Measurements from ENCODE around the gene LMBR1L. TPM values are rescaled to one million over a fixed set of nuclear protein-coding genes. Genes with fewer than 3 reads are reported as not detected.

Gene LMBR1L
- total RNA-seq, 6 donors from 2014 or later: 20.4 to 108 (median 57.7) TPM

DNA sequence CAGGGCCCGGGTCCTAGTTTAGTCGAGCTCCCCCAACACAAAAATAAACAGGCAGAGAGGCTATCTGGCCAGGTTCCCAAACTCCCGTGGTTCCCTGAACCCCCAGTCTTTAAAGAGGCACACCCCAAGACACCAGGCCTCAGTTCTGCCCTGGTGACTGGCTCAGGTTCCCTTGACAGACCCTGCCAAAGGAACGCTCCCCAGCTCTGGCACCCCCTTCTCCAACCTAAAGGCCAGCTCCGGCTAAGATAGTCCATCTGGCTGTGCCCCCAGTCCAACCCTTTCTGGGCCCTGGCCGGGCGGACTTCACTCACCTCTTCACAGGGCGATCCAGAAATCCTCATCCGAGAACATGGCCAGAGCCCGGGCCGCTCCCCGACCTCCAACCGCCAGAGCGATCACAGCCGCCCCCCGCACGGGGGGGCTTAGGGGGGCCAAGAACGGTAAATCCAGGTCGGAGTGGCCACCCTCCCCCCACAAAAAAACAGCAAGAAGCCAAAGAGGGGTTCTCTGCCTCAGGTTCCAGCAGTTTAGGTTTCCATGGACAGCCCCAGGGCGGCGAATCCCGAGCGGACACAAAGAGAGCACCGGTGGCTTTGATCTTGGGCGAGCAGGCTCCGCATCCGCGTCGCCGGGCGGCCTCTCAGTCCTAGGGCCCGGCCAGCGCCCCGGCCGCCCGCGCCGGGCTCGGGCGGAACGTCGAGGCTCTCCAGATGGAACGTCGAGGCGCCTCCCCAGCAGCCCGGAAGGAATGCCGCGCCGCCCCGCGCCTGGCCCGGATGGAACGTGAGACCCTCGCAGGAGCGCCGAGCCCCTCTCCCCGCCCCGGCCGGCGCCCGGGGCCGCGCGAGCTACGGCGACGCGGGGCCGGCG, 51.1 kb downstream of the LMBR1L start:
- ATAC-seq (ENCODE audit: low FRiP score in 2 of 2) (peak in 1 of 2 donors; percentile 3), DNase-seq (peak in 1 of 2 donors; percentile 92)
- Histone ChIP-seq H3K4me1 (peaks cover 36 to 58% (median 44%) of the 10 kb centered on the region in 4 donors), H3K27ac (peak overlapping the region; percentile 95 to 100 (median 98)), H3K27me3 (no peaks in the 10 kb centered on the region), H3K4me3 (peak overlapping the region; percentile 64 to 98 (median 92)), H3K36me3 (peaks cover 0 to 8% (median 5%) of the 10 kb centered on the region in 4 donors), H3K9me3 (no peaks in the 10 kb centered on the region)
- TF ChIP-seq, protein P1, sequence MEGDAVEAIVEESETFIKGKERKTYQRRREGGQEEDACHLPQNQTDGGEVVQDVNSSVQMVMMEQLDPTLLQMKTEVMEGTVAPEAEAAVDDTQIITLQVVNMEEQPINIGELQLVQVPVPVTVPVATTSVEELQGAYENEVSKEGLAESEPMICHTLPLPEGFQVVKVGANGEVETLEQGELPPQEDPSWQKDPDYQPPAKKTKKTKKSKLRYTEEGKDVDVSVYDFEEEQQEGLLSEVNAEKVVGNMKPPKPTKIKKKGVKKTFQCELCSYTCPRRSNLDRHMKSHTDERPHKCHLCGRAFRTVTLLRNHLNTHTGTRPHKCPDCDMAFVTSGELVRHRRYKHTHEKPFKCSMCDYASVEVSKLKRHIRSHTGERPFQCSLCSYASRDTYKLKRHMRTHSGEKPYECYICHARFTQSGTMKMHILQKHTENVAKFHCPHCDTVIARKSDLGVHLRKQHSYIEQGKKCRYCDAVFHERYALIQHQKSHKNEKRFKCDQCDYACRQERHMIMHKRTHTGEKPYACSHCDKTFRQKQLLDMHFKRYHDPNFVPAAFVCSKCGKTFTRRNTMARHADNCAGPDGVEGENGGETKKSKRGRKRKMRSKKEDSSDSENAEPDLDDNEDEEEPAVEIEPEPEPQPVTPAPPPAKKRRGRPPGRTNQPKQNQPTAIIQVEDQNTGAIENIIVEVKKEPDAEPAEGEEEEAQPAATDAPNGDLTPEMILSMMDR (IDR thresholded peaks at IDR 0.05): no peak
- TF ChIP-seq EP300 (IDR thresholded peaks at IDR 0.05) (no peak), POLR2AphosphoS5 (IDR thresholded peaks at IDR 0.05) (no peak), POLR2A (IDR thresholded peaks at IDR 0.05) (peak in 1 of 4 donors; percentile 1)
- WGBS, 2 donors: 0% methylated on average over 21 to 39 of the region's 70 CpGs

DNA sequence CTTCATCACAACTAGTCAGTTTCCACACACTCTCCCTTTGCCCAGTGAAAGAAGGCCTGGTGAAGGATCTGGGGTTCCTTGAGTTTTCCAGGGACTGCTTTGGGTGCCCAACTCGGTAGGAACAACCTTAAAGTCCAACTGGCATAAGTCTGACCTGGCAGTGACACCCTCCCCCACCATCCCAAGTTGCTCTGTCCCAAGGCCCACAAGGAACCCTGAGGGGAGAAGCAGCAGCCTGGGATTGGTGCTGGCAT, 51.7 kb downstream of the LMBR1L start:
- DNase-seq (no peak), ATAC-seq (ENCODE audit: low FRiP score in 2 of 2) (no peak)
- TF ChIP-seq, protein P1 (IDR thresholded peaks at IDR 0.05): no peak
- TF ChIP-seq POLR2A (IDR thresholded peaks at IDR 0.05): no peak
- no peak for TF ChIP-seq EP300 (IDR thresholded peaks at IDR 0.05)
- TF ChIP-seq POLR2AphosphoS5 (IDR thresholded peaks at IDR 0.05): no peak
- peaks cover 2 to 14% (median 11%) of the 10 kb centered on the region in 4 donors for H3K36me3 ChIP-seq
- H3K27ac ChIP-seq: peak overlapping the region; percentile 95 to 100 (median 98)
- H3K27me3 ChIP-seq: no peaks in the 10 kb centered on the region
- 0% methylated on average over 1 of the region's 1 CpG; no CpG with 5 or more reads in 1 of the 2 donors for WGBS, 2 donors
- no peaks in the 10 kb centered on the region for H3K9me3 ChIP-seq
- H3K4me3 ChIP-seq: peak overlapping the region; percentile 64 to 98 (median 92)
- peaks cover 36 to 56% (median 44%) of the 10 kb centered on the region in 4 donors for H3K4me1 ChIP-seq

DNA sequence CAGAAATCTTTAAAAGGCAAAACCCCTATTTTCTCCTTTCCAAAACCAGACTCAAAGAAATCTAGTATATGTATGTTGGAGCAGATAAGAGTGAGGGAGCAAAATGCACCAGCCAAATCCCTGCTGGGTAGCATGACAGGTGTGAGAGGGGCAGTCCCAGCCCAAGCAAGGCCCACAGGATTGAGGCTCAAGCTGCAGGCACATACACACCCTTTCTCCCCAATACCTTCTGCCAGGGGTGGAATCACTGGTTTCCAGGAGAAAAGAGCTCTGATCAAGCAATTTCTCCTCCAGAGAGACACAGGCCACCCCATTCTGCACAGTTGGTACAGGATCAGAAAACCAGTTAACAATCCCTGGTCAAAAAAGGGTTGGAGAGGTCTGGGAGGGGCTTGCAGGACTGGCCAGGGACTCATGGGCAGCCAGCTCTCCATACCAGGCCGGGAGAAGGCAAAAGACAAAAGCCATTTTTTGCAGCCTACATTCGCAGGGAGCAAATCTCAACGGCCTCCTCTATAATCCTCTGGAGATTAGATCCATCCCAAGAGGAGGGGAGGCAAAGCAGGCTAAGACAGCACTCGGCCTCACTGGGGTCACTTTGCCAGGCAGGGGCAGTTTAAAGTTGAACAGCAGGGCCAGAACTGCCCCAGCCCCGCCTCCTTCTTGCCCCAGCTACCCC, 52.1 kb downstream of the LMBR1L start:
- TF ChIP-seq EP300 (IDR thresholded peaks at IDR 0.05) (no peak), POLR2AphosphoS5 (IDR thresholded peaks at IDR 0.05) (no peak), POLR2A (IDR thresholded peaks at IDR 0.05) (no peak)
- TF ChIP-seq, protein P1 (IDR thresholded peaks at IDR 0.05): no peak
- WGBS, 2 donors: 3 to 11% methylated on average over 5 of the region's 5 CpGs
- H3K36me3 ChIP-seq: peaks cover 7 to 18% (median 16%) of the 10 kb centered on the region in 4 donors
- peaks cover 36 to 56% (median 44%) of the 10 kb centered on the region in 4 donors for H3K4me1 ChIP-seq
- ATAC-seq (ENCODE audit: low FRiP score in 2 of 2) (no peak), DNase-seq (no peak)
- peak overlapping the region; percentile 64 to 98 (median 92) for H3K4me3 ChIP-seq
- peak overlapping the region; percentile 95 to 100 (median 98) for H3K27ac ChIP-seq
- H3K27me3 ChIP-seq: no peaks in the 10 kb centered on the region
- H3K9me3 ChIP-seq: no peaks in the 10 kb centered on the region

DNA sequence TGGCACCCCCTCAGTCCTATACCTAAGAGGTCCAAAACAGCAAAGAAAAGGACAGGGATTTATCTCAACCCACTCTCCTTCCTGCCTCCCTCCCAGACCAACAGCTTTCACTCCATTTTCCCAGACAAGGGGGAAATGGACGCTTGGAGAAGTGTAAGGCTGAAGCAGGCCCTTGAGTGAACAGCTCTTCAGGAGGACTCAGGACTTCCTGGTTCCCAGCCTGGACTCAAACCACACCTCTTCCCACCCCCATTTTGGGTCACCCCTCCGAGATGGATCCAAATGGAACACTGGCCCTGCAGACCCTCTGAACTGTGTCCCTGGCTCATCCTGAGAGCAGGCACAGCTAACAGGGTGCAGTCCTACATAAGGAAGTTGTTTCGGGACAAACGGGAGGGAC, 52.8 kb downstream of the LMBR1L start:
- 0% methylated on average over 4 of the region's 4 CpGs for WGBS, 2 donors
- peak in 1 of 2 donors; percentile 27 for ATAC-seq (ENCODE audit: low FRiP score in 2 of 2)

More for the DNA sequence above, 52.8 kb downstream of the LMBR1L start:
- no peaks in the 10 kb centered on the region for H3K9me3 ChIP-seq
- peak in 1 of 2 donors; percentile 14 for TF ChIP-seq POLR2AphosphoS5 (IDR thresholded peaks at IDR 0.05)
- no peak for TF ChIP-seq EP300 (IDR thresholded peaks at IDR 0.05)
- H3K27ac ChIP-seq: peak overlapping the region; percentile 95 to 100 (median 98)
- peaks cover 36 to 56% (median 44%) of the 10 kb centered on the region in 4 donors for H3K4me1 ChIP-seq
- peak in 1 of 2 donors; percentile 76 for DNase-seq
- peak overlapping the region; percentile 64 to 98 (median 92) for H3K4me3 ChIP-seq
- no peaks in the 10 kb centered on the region for H3K27me3 ChIP-seq
- peaks cover 13 to 24% (median 22%) of the 10 kb centered on the region in 4 donors for H3K36me3 ChIP-seq

All from upper lobe of left lung (tissue), 6 donors.